IMR-90 (cell line): ENCODE data around the gene C16orf86. TPM values are rescaled to one million over a fixed set of nuclear protein-coding genes. Genes with fewer than 3 reads are reported as not detected.

Source experiments
- ATAC-seq: fragments of 200-7000 bp; cut with Tn5 transposase; 2 replicates; pipeline ENCODE4 v1.9.1; 2020; ENCODE audit warnings: low read depth, mild to moderate bottlenecking, moderate library complexity
- BruUV-seq: library from RNA; stranded (reverse); fragments of 400-500 nt; replicated peaks from 2 replicates; lab custom pipeline; 2021; lab: Mats Ljungman, UMichigan
- CTCF ChIA-PET: fragments of 300-600 bp; formaldehyde crosslinking; extraction: SDS; loops from one replicate; lab custom pipeline; 2021; ENCODE audit warnings: antibody characterized with exemption; lab: Yijun Ruan, JAX
- POLR2A ChIA-PET: fragments of 300-600 bp; sonication (Branson Sonifier 250); formaldehyde crosslinking; loops from one replicate; lab custom pipeline; 2022; ENCODE audit warnings: antibody characterized with exemption; ENCODE audit not compliant: unreplicated experiment; lab: Charles Lee
- DNase-seq: peaks from one replicate; pipeline ENCODE4 v3.0.0; 2013
- H2AFZ ChIP-seq: replicated peaks from 2 replicates; pipeline ENCODE3; 2013; ENCODE audit warnings: low read length, mild to moderate bottlenecking; ENCODE audit not compliant: poor library complexity
- H2AK5ac ChIP-seq: 2 replicates; pipeline ENCODE4 v1.6.1; 2013; ENCODE audit warnings: low read depth, low read length, inconsistent platforms
- H2AK9ac ChIP-seq: replicated peaks from 2 replicates; pipeline ENCODE3; 2013; ENCODE audit warnings: mild to moderate bottlenecking, low read depth, low read length, moderate library complexity; ENCODE audit not compliant: poor library complexity
- H2BK120ac ChIP-seq: 2 replicates; pipeline ENCODE4 v1.6.1; 2013; ENCODE audit warnings: low read depth, low read length, inconsistent platforms
- H2BK15ac ChIP-seq: 3 replicates; pipeline ENCODE4 v1.6.1; 2013; ENCODE audit warnings: low read depth, low read length, inconsistent platforms
- H2BK20ac ChIP-seq: 2 replicates; pipeline ENCODE4 v1.6.1; 2013; ENCODE audit warnings: low read depth, mild to moderate bottlenecking, inconsistent platforms, low read length, moderate library complexity
- H2BK5ac ChIP-seq: 2 replicates; pipeline ENCODE4 v1.6.1; 2013; ENCODE audit warnings: mild to moderate bottlenecking, low read depth, low read length, inconsistent platforms; ENCODE audit not compliant: poor library complexity, severe bottlenecking
- H3K14ac ChIP-seq: replicated peaks from 2 replicates; pipeline ENCODE4 v1.6.1; 2013; ENCODE audit warnings: low read depth, low read length, inconsistent platforms
- H3K18ac ChIP-seq: 2 replicates; pipeline ENCODE4 v1.6.1; 2013; ENCODE audit warnings: low read depth, low read length, control low read depth
- H3K23ac ChIP-seq: 2 replicates; pipeline ENCODE4 v1.6.1; 2013; ENCODE audit warnings: low read depth, low read length, inconsistent platforms
- H3K27ac ChIP-seq: 2 replicates; pipeline ENCODE4 v1.5.1; 2013; ENCODE audit warnings: mild to moderate bottlenecking, control low read depth, low read length; ENCODE audit not compliant: insufficient read depth
- H3K27me3 ChIP-seq: 2 replicates; pipeline ENCODE4 v1.6.1; 2013; ENCODE audit warnings: low read length; ENCODE audit not compliant: control insufficient read depth, insufficient read depth
- H3K36me3 ChIP-seq: 2 replicates; pipeline ENCODE4 v1.6.1; 2013; ENCODE audit warnings: low read length, mixed read lengths; ENCODE audit not compliant: control insufficient read depth, insufficient read depth
- H3K4ac ChIP-seq: 2 replicates; pipeline ENCODE4 v1.6.1; 2013; ENCODE audit warnings: low read depth, low read length, inconsistent platforms
- H3K4me1 ChIP-seq: 2 replicates; pipeline ENCODE4 v1.6.1; 2013; ENCODE audit warnings: low read length, mixed read lengths; ENCODE audit not compliant: control insufficient read depth, insufficient read depth
- H3K4me2 ChIP-seq: 2 replicates; pipeline ENCODE4 v1.6.1; 2013; ENCODE audit warnings: low read depth, mild to moderate bottlenecking, control low read depth, low read length, moderate library complexity
- H3K4me3 ChIP-seq: 2 replicates; pipeline ENCODE4 v1.5.1; 2013; ENCODE audit warnings: low read depth, mild to moderate bottlenecking, control low read depth, low read length, moderate library complexity; ENCODE audit not compliant: insufficient read depth
- H3K56ac ChIP-seq: 2 replicates; pipeline ENCODE4 v1.6.1; 2013; ENCODE audit warnings: low read length, inconsistent platforms; ENCODE audit not compliant: insufficient read depth; ENCODE audit errors: extremely low read depth
- H3K79me1 ChIP-seq, 2 experiments: 2 replicates each; pipeline ENCODE4 v1.6.1; 2013; ENCODE audit warnings: low read length in 2 of 2, inconsistent platforms in 1 of 2, low read depth in 1 of 2
- H3K9ac ChIP-seq: 2 replicates; pipeline ENCODE4 v1.6.1; 2013; ENCODE audit warnings: low read depth, low read length, control low read depth
- H3K9me1 ChIP-seq: 2 replicates; pipeline ENCODE4 v1.6.1; 2013; ENCODE audit warnings: low read length, inconsistent platforms; ENCODE audit not compliant: insufficient read depth
- H3K9me3 ChIP-seq: 2 replicates; pipeline ENCODE4 v1.6.1; 2013; ENCODE audit warnings: low read length; ENCODE audit not compliant: control insufficient read depth, insufficient read depth
- H4K20me1 ChIP-seq: 2 replicates; pipeline ENCODE4 v1.6.1; 2013; ENCODE audit warnings: low read length, inconsistent platforms; ENCODE audit not compliant: insufficient read depth
- H4K5ac ChIP-seq: 2 replicates; pipeline ENCODE4 v1.6.1; 2013; ENCODE audit warnings: mild to moderate bottlenecking, low read depth, low read length, control low read depth
- H4K8ac ChIP-seq, 2 experiments: 2 replicates each; pipeline ENCODE4 v1.6.1; 2013; ENCODE audit warnings: low read depth in 2 of 2, low read length in 2 of 2, control low read depth in 1 of 2, inconsistent platforms in 1 of 2
- H4K91ac ChIP-seq: 2 replicates; pipeline ENCODE4 v1.6.1; 2013; ENCODE audit warnings: low read depth, low read length, inconsistent platforms; ENCODE audit not compliant: insufficient read depth
- MAFK ChIP-seq: IDR thresholded peaks from 2 replicates; pipeline ENCODE4 v1.6.1; 2012; ENCODE audit warnings: low read depth, low read length, improper control_type of control experiment
- RFX5 ChIP-seq: IDR thresholded peaks from 2 replicates; pipeline ENCODE4 v1.8.0; 2012; ENCODE audit warnings: low read depth, mild to moderate bottlenecking, low read length, moderate library complexity
- WGBS, 2 experiments: methylation state at CpG; one replicate each; pipeline versions ENCODE4 v1.1.5 to v1.1.7; 2013; ENCODE audit warnings: missing lambda C conversion rate in 2 of 2; ENCODE audit not compliant: insufficient read length in 1 of 2; ENCODE audit errors: extremely low coverage in 2 of 2; 5-methylcytosine and 5-hydroxymethylcytosine counted together
- dilution Hi-C: fragments of 300-500 bp; cut with HindIII; formaldehyde crosslinking; loops from one replicate; pipeline ENCODE4 v1.14.3; 2018; ENCODE audit warnings: low sequenced_read_pairs; ENCODE audit not compliant: unreplicated experiment
- in situ Hi-C: fragments of 300-500 bp; cut with MboI; formaldehyde crosslinking; loops from 3 replicates; pipeline ENCODE4 v1.14.3; 2019; ENCODE audit warnings: low sequenced_read_pairs, inconsistent platforms, mixed read lengths
- intact Hi-C: fragments of 100-400 bp; cut with micrococcal nuclease; formaldehyde crosslinking; loops from 2 replicates; pipeline ENCODE4 v1.10.0; 2022
- polyA plus RNA-seq, 3 experiments: library from polyadenylated mRNA; depleted of rRNA; stranded (reverse); fragments of >200 nt; gene quantifications; 2 replicates each; pipeline ENCODE4 v1.2.3, GENCODE V29; 2012; ENCODE audit warnings: low replicate concordance in 1 of 3
- total RNA-seq: library from RNA; depleted of rRNA; stranded (reverse); fragments of >200 nt; gene quantifications from 2 replicates; pipeline ENCODE4 v1.2.3, GENCODE V29; 2012; rRNA removed
- TF ChIP-seq, protein P1 (sequence below): fragments of 150-350 bp; IDR thresholded peaks from 2 replicates; pipeline ENCODE4 v1.6.1; 2017; ENCODE audit warnings: mild to moderate bottlenecking, antibody characterized with exemption, low read length, low read depth

Gene C16orf86
- total and polyA plus RNA-seq, 2 of the 4 experiments (the other 2 are of a cell fraction), result 0.54 to 0.70 TPM

DNA sequence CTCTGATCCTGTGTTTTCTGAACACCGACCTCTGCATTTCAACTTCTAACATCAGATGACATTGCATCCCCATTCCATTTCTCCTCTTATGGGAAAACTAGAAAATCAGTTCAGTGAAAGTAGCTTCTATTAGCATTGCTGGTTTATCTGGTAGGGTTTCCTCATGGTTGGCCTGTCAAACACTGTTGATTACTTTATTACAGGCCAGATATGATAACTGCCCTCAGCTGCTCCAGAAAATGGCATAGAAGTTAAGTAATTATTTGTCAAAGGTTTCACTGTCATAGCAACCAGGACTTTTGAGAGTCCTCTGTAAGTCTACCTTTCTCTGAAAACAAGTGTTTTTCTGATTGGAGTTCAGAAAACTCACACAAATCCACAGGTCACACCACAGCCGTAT lies 49.5 kb downstream of the C16orf86 start:
- Histone ChIP-seq H3K4me3 (no peak overlapping the region), H2BK5ac (no peak overlapping the region), H3K79me1 (peaks cover 20 to 57% of the 10 kb centered on the region in 2 experiments), H2AFZ (no peak overlapping the region), H3K27me3 (no peaks in the 10 kb centered on the region), H3K14ac (no peak overlapping the region), H4K20me1 (peaks cover 8% of the 10 kb centered on the region; the same call in 1 of the 2 replicates), H3K27ac (no peak overlapping the region), H4K91ac (no peak overlapping the region), H3K23ac (no peak overlapping the region), H2BK15ac (no peak overlapping the region), H3K9ac (no peak overlapping the region), H3K36me3 (no peaks in the 10 kb centered on the region; the same call in 1 of the 2 replicates), H3K9me1 (peaks cover 14% of the 10 kb centered on the region; the same call in 1 of the 2 replicates), H2BK120ac (no peak overlapping the region), H2AK9ac (no peak overlapping the region), H3K4ac (no peak overlapping the region), H4K5ac (no peak overlapping the region), H3K18ac (no peak overlapping the region), H3K56ac (no peak overlapping the region), H3K4me2 (no peak overlapping the region), H4K8ac (no peak overlapping the region), H3K4me1 (peaks cover 6% of the 10 kb centered on the region), H3K9me3 (no peaks in the 10 kb centered on the region), H2AK5ac (no peak overlapping the region), H2BK20ac (no peak overlapping the region)
- no TSS peak for BruUV-seq
- ATAC-seq (no peak), DNase-seq (no peak)
- in situ Hi-C loops, result no loop called here
- CTCF ChIA-PET, result no interaction called here
- intact Hi-C loops, result loop anchor here (5.0 kb wide), 1 partner anchor 91 kb away; the partner anchor contains the start of genes RANBP10 and TSNAXIP1
- POLR2A ChIA-PET, result no interaction called here
- TF ChIP-seq, protein P1, sequence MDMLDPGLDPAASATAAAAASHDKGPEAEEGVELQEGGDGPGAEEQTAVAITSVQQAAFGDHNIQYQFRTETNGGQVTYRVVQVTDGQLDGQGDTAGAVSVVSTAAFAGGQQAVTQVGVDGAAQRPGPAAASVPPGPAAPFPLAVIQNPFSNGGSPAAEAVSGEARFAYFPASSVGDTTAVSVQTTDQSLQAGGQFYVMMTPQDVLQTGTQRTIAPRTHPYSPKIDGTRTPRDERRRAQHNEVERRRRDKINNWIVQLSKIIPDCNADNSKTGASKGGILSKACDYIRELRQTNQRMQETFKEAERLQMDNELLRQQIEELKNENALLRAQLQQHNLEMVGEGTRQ, result no peak
- TF ChIP-seq MAFK (no peak), RFX5 (no peak)
- no CpG with 5 or more reads among the region's 2 CpGs for WGBS, 2 experiments
- dilution Hi-C loops, result no loop called here

Other genes starting within 250 kb of the C16orf86 start
- not detected in 2 replicates for gene HSD11B2, start 235.7 kb upstream of the C16orf86 start, total RNA-seq
- 0.26 and 0.27 TPM in 2 replicates for gene HSD11B2, start 235.7 kb upstream of the C16orf86 start, polyA plus RNA-seq (2012; rRNA removed)
- gene ATP6V0D1, start 185.7 kb upstream of the C16orf86 start, total RNA-seq, result 112 and 128 TPM in 2 replicates
- 123 and 124 TPM in 2 replicates for gene ATP6V0D1, start 185.7 kb upstream of the C16orf86 start, polyA plus RNA-seq (2012; rRNA removed)
- not detected in 2 replicates for gene AGRP, start 183.3 kb upstream of the C16orf86 start, total RNA-seq
- gene AGRP, start 183.3 kb upstream of the C16orf86 start, polyA plus RNA-seq (2012; rRNA removed), result not detected in 2 replicates
- 9.5 and 15.8 TPM in 2 replicates for gene RIPOR1, start 138.0 kb upstream of the C16orf86 start, total RNA-seq
- gene RIPOR1, start 138.0 kb upstream of the C16orf86 start, polyA plus RNA-seq (2012; rRNA removed), result 33.0 and 41.3 TPM in 2 replicates
- 22.8 and 26.4 TPM in 2 replicates for gene CTCF, start 104.3 kb upstream of the C16orf86 start, total RNA-seq
- gene CTCF, start 104.3 kb upstream of the C16orf86 start, polyA plus RNA-seq (2012; rRNA removed), result 16.1 and 16.7 TPM in 2 replicates
- 0.18 and 0.28 TPM in 2 replicates for gene CARMIL2, start 21.7 kb upstream of the C16orf86 start, total RNA-seq
- 0.77 and 0.97 TPM in 2 replicates for gene CARMIL2, start 21.7 kb upstream of the C16orf86 start, polyA plus RNA-seq (2012; rRNA removed)
- 12.8 and 15.6 TPM in 2 replicates for gene ACD, start 6.6 kb upstream of the C16orf86 start, total RNA-seq
- gene ACD, start 6.6 kb upstream of the C16orf86 start, polyA plus RNA-seq (2012; rRNA removed), result 31.1 and 38.9 TPM in 2 replicates
- gene PARD6A, start 5.9 kb upstream of the C16orf86 start, total RNA-seq, result 0.28 and 0.36 TPM in 2 replicates
- 0.55 and 0.65 TPM in 2 replicates for gene PARD6A, start 5.9 kb upstream of the C16orf86 start, polyA plus RNA-seq (2012; rRNA removed)
- 2.9 and 3.1 TPM in 2 replicates for gene ENKD1, start 64 bp upstream of the C16orf86 start, total RNA-seq
- 6.3 and 7.8 TPM in 2 replicates for gene ENKD1, start 64 bp upstream of the C16orf86 start, polyA plus RNA-seq (2012; rRNA removed)
- gene GFOD2, start 52.5 kb downstream of the C16orf86 start, total RNA-seq, result 15.8 and 18.1 TPM in 2 replicates
- 12.3 and 13.3 TPM in 2 replicates for gene GFOD2, start 52.5 kb downstream of the C16orf86 start, polyA plus RNA-seq (2012; rRNA removed)
- 2.2 and 2.7 TPM in 2 replicates for gene RANBP10, start 139.7 kb downstream of the C16orf86 start, total RNA-seq
- gene RANBP10, start 139.7 kb downstream of the C16orf86 start, polyA plus RNA-seq (2012; rRNA removed), result 12.1 and 13.0 TPM in 2 replicates
- gene TSNAXIP1, start 140.1 kb downstream of the C16orf86 start, total RNA-seq, result 0.56 and 0.72 TPM in 2 replicates
- gene TSNAXIP1, start 140.1 kb downstream of the C16orf86 start, polyA plus RNA-seq (2012; rRNA removed), result 1.4 and 1.6 TPM in 2 replicates
- gene THAP11, start 175.5 kb downstream of the C16orf86 start, total RNA-seq, result 13.3 and 13.9 TPM in 2 replicates
- gene THAP11, start 175.5 kb downstream of the C16orf86 start, polyA plus RNA-seq (2012; rRNA removed), result 14.5 and 16.7 TPM in 2 replicates
- 42.7 and 55.0 TPM in 2 replicates for gene NUTF2, start 180.1 kb downstream of the C16orf86 start, total RNA-seq
- gene NUTF2, start 180.1 kb downstream of the C16orf86 start, polyA plus RNA-seq (2012; rRNA removed), result 361 and 399 TPM in 2 replicates
- gene CENPT, start 180.9 kb downstream of the C16orf86 start, total RNA-seq, result 33.3 TPM in 2 replicates
- gene CENPT, start 180.9 kb downstream of the C16orf86 start, polyA plus RNA-seq (2012; rRNA removed), result 83.1 and 86.4 TPM in 2 replicates
- 33.2 and 34.2 TPM in 2 replicates for gene EDC4, start 206.2 kb downstream of the C16orf86 start, total RNA-seq
- 64.0 and 66.1 TPM in 2 replicates for gene EDC4, start 206.2 kb downstream of the C16orf86 start, polyA plus RNA-seq (2012; rRNA removed)
- gene NRN1L, start 218.1 kb downstream of the C16orf86 start, total RNA-seq, result not detected in 2 replicates
- 0.27 and 0.32 TPM in 2 replicates for gene NRN1L, start 218.1 kb downstream of the C16orf86 start, polyA plus RNA-seq (2012; rRNA removed)
- 10.3 and 11.5 TPM in 2 replicates for gene PSKH1, start 226.4 kb downstream of the C16orf86 start, total RNA-seq
- 26.5 and 26.7 TPM in 2 replicates for gene PSKH1, start 226.4 kb downstream of the C16orf86 start, polyA plus RNA-seq (2012; rRNA removed)